Neuronal stem cell (in vitro differentiated cells): Measurements from ENCODE around the gene MYEOV.

Source experiments
- DNase-seq: peaks from one replicate; pipeline ENCODE4 v3.0.0-alpha.2; 2013; ENCODE audit warnings: low spot score
- H2AFZ ChIP-seq: one replicate; pipeline ENCODE4 v1.6.1; 2013; ENCODE audit warnings: mild to moderate bottlenecking, low read length, inconsistent platforms
- H2AK5ac ChIP-seq: 2 replicates; pipeline ENCODE4 v1.6.1; 2013; ENCODE audit warnings: low read depth, mild to moderate bottlenecking, inconsistent platforms, low read length, moderate library complexity, mixed read lengths
- H2BK120ac ChIP-seq: 2 replicates; pipeline ENCODE4 v1.6.1; 2013; ENCODE audit warnings: low read depth, mild to moderate bottlenecking, inconsistent platforms, low read length, moderate library complexity, mixed read lengths
- H2BK12ac ChIP-seq: one replicate; pipeline ENCODE4 v1.6.1; 2013; ENCODE audit warnings: low read length, inconsistent platforms
- H2BK15ac ChIP-seq: 2 replicates; pipeline ENCODE4 v1.6.1; 2013; ENCODE audit warnings: mild to moderate bottlenecking, low read length, inconsistent platforms, mixed read lengths
- H2BK5ac ChIP-seq: one replicate; pipeline ENCODE4 v1.6.1; 2013; ENCODE audit warnings: inconsistent platforms, mild to moderate bottlenecking, low read length, moderate library complexity
- H3K14ac ChIP-seq: one replicate; pipeline ENCODE4 v1.6.1; 2013; ENCODE audit warnings: low read length, inconsistent platforms
- H3K18ac ChIP-seq: 2 replicates; pipeline ENCODE4 v1.6.1; 2013; ENCODE audit warnings: low read length, inconsistent platforms
- H3K23ac ChIP-seq: 2 replicates; pipeline ENCODE4 v1.6.1; 2013; ENCODE audit warnings: low read depth, mild to moderate bottlenecking, mixed read lengths, low read length, inconsistent platforms; ENCODE audit not compliant: poor library complexity
- H3K27ac ChIP-seq: replicated peaks from 3 replicates; pipeline ENCODE4 v1.5.1; 2013; ENCODE audit warnings: low read length, inconsistent platforms
- H3K27me3 ChIP-seq, 3 experiments: 2 replicates each; pipeline ENCODE4 v1.6.1; 2013; ENCODE audit warnings: low read length in 3 of 3, mild to moderate bottlenecking in 2 of 3, inconsistent platforms in 1 of 3, low read depth in 1 of 3, mixed read lengths in 1 of 3, moderate library complexity in 1 of 3; ENCODE audit not compliant: control insufficient read depth in 3 of 3, insufficient read depth in 3 of 3
- H3K36me3 ChIP-seq, 2 donors: replicated peaks in 1 of 2; 2 replicates each; pipeline ENCODE4 v1.6.1; 2013; ENCODE audit warnings: low read length in 2 of 2; ENCODE audit not compliant: control insufficient read depth in 2 of 2, insufficient read depth in 2 of 2
- H3K4ac ChIP-seq: 2 replicates; pipeline ENCODE4 v1.6.1; 2013; ENCODE audit warnings: inconsistent platforms, mild to moderate bottlenecking, low read length, moderate library complexity
- H3K4me1 ChIP-seq, 2 donors: 1 replicate in 1 of 2; 2 replicates in 1 of 2; pipeline ENCODE4 v1.6.1; 2013; ENCODE audit warnings: low read length in 2 of 2, low read depth in 1 of 2; ENCODE audit not compliant: control insufficient read depth in 2 of 2, insufficient read depth in 1 of 2
- H3K4me2 ChIP-seq: one replicate; pipeline ENCODE4 v1.6.1; 2013; ENCODE audit warnings: mild to moderate bottlenecking, low read length, inconsistent platforms; ENCODE audit not compliant: insufficient read depth, poor library complexity, severe bottlenecking
- H3K4me3 ChIP-seq, 2 donors: 2 replicates each; pipeline ENCODE4 v1.5.1; 2013; ENCODE audit warnings: low read length in 2 of 2, mild to moderate bottlenecking in 2 of 2, inconsistent platforms in 1 of 2, moderate library complexity in 1 of 2
- H3K79me1 ChIP-seq: one replicate; pipeline ENCODE4 v1.6.1; 2013; ENCODE audit warnings: low read depth, mild to moderate bottlenecking, inconsistent platforms, low read length, moderate library complexity
- H3K9ac ChIP-seq: one replicate; pipeline ENCODE4 v1.6.1; 2013; ENCODE audit warnings: mild to moderate bottlenecking, low read depth, low read length, inconsistent platforms; ENCODE audit not compliant: poor library complexity
- H3K9me3 ChIP-seq, 2 donors: replicated peaks in 1 of 2; 2 replicates each; pipeline versions ENCODE3 to v1.6.1; 2013; ENCODE audit warnings: low read length in 2 of 2, mild to moderate bottlenecking in 2 of 2, inconsistent platforms in 1 of 2, low read depth in 1 of 2, mixed read lengths in 1 of 2, moderate library complexity in 1 of 2; ENCODE audit not compliant: control insufficient read depth in 2 of 2, insufficient read depth in 1 of 2
- H4K8ac ChIP-seq: one replicate; pipeline ENCODE4 v1.6.1; 2013; ENCODE audit warnings: low read depth, mild to moderate bottlenecking, inconsistent platforms, low read length, moderate library complexity
- H4K91ac ChIP-seq: one replicate; pipeline ENCODE4 v1.6.1; 2013; ENCODE audit warnings: low read length, low read depth, mild to moderate bottlenecking, inconsistent platforms; ENCODE audit not compliant: poor library complexity
- WGBS, 2 donors: extraction: QIAGEN DNeasy Blood & Tissue Kit; methylation state at CpG; one replicate each; pipeline ENCODE4 v1.1.7; 2013; ENCODE audit warnings: missing lambda C conversion rate in 2 of 2, mixed read lengths in 1 of 2; ENCODE audit not compliant: insufficient read length in 2 of 2, insufficient replicate concordance in 1 of 2; ENCODE audit errors: extremely low coverage in 2 of 2; 5-methylcytosine and 5-hydroxymethylcytosine counted together

Gene MYEOV

DNA sequence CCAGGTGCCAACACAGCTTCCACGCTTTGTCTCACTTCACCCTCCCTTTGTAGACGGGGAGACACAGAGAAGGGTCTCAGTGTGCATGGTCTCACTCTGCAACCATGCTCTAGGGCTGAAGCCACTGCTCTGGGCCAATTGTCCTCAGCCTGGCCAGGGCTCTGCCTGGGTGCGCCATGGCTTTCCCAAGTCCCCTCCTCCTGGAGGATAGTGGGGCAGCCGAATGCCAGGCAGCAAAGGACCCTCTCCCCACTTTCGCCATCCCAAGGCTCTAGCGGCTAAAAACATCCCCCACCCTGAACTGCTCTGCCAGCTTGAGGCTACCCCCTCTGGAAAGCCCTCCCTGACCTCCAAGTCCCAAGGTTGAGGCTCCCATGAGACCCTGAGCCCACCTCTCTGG, 20.4 kb upstream of the MYEOV start:
- Histone ChIP-seq H3K9ac (no peak overlapping the region), H3K4ac (no peak overlapping the region), H2BK120ac (no peak overlapping the region), H2AK5ac (no peak overlapping the region), H3K27ac (no peak overlapping the region), H3K14ac (no peak overlapping the region), H3K18ac (peak overlapping the region; percentile 50), H2BK12ac (no peak overlapping the region), H3K79me1 (no peaks in the 10 kb centered on the region), H2BK5ac (no peak overlapping the region), H2BK15ac (peak overlapping the region; percentile 8), H3K4me3 (no peak overlapping the region), H3K27me3 (peaks cover 0 to 6% (median 0%) of the 10 kb centered on the region in 3 experiments), H3K4me1 (peaks cover 0 to 11% of the 10 kb centered on the region in 2 donors), H3K36me3 (no peaks in the 10 kb centered on the region), H3K23ac (no peak overlapping the region), H3K4me2 (no peak overlapping the region), H4K91ac (no peak overlapping the region), H2AFZ (no peak overlapping the region), H3K9me3 (no peaks in the 10 kb centered on the region), H4K8ac (no peak overlapping the region)
- no CpG with 5 or more reads among the region's 6 CpGs for WGBS, 2 donors
- no peak for DNase-seq

DNA sequence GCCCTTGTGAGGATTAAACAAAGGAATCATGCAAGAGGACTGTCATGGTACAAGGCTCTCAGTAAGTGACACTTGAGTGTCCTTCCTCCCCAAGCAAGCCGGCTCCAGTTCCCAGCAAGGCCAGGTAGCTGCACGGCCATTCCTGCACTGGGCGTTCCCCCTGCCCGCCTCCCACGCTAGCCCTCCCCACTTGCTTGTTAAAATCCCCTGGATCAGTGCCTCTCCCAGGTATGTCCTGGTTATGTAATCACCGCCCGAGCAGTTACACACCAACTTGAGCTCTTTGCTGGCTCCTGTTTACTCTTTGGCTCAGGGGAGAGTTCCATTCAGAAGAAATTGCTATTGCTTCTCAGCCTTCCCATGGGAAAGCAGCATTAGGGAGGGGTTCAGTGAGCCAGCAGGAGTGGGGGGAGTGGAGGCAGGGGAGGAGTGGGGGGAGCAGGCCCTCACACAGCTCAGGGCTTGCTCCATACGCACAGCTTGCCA, 19.4 kb upstream of the MYEOV start:
- no peak for DNase-seq
- no CpG with 5 or more reads among the region's 8 CpGs for WGBS, 2 donors
- no peak overlapping the region for H3K27ac ChIP-seq

DNA sequence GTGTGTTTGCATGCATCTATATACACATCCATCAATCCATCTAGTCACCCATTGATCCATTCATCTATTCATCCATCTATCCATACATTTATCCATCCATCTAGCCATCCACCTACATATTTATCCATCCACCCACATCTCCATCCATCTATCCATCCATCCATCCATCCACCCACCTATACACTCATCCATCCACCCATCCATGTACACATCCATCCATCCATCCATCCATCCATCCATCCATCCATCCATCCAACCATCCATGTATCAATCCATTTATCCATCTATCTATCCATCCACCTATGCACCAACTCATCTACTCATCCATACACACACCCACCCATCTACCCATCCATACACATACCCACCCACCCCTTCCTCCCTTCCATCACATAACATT, 18.8 kb upstream of the MYEOV start:
- Histone ChIP-seq H4K91ac (no peak overlapping the region), H3K4ac (no peak overlapping the region), H2AFZ (no peak overlapping the region), H2BK15ac (no peak overlapping the region), H3K18ac (no peak overlapping the region), H3K23ac (no peak overlapping the region), H2BK120ac (no peak overlapping the region), H3K79me1 (no peaks in the 10 kb centered on the region), H3K36me3 (no peaks in the 10 kb centered on the region), H3K9ac (no peak overlapping the region), H3K4me2 (no peak overlapping the region), H3K4me3 (no peak overlapping the region), H3K9me3 (no peaks in the 10 kb centered on the region), H2BK12ac (no peak overlapping the region), H3K4me1 (peaks cover 0 to 11% of the 10 kb centered on the region in 2 donors), H3K27ac (no peak overlapping the region), H2BK5ac (no peak overlapping the region), H3K27me3 (peaks cover 0 to 6% (median 0%) of the 10 kb centered on the region in 3 experiments), H3K14ac (no peak overlapping the region), H2AK5ac (no peak overlapping the region), H4K8ac (no peak overlapping the region)
- DNase-seq, result no peak

More for the DNA sequence above, 19.4 kb upstream of the MYEOV start:
- peaks cover 0 to 6% (median 0%) of the 10 kb centered on the region in 3 experiments for H3K27me3 ChIP-seq
- no peaks in the 10 kb centered on the region for H3K9me3 ChIP-seq
- H2AFZ ChIP-seq, result no peak overlapping the region
- no peak overlapping the region for H3K23ac ChIP-seq
- no peaks in the 10 kb centered on the region for H3K36me3 ChIP-seq
- H3K4me2 ChIP-seq, result no peak overlapping the region
- H3K4ac ChIP-seq, result no peak overlapping the region
- no peak overlapping the region for H2BK5ac ChIP-seq
- H3K9ac ChIP-seq, result no peak overlapping the region
- H3K4me1 ChIP-seq, result peaks cover 0 to 11% of the 10 kb centered on the region in 2 donors
- no peak overlapping the region for H2BK120ac ChIP-seq
- H3K18ac ChIP-seq, result no peak overlapping the region
- H4K91ac ChIP-seq, result no peak overlapping the region
- H2BK15ac ChIP-seq, result no peak overlapping the region
- H2AK5ac ChIP-seq, result no peak overlapping the region
- no peaks in the 10 kb centered on the region for H3K79me1 ChIP-seq
- H2BK12ac ChIP-seq, result no peak overlapping the region
- no peak overlapping the region for H3K14ac ChIP-seq
- no peak overlapping the region for H3K4me3 ChIP-seq
- H4K8ac ChIP-seq, result no peak overlapping the region

DNA sequence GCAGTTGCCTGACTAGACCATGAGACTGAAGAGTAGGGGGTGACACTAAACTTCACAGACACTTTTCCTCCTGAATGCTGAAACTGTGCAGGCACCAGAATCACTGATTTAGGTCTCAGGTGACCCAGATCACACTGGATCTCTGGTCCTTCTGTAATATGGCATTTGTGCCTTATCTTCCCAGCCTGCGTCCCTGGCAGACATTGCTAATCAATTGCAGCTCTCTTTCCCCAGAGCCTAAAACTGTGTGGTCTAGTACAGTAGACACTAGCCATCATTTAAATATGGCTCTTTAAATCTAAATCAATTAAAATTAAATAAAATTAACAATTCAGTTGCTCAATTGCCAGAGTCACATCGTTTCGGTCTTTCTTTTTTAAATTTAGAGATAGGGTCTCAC, 17.8 kb upstream of the MYEOV start:
- no peak overlapping the region for H3K27ac ChIP-seq
- H3K23ac ChIP-seq, result no peak overlapping the region
- no peak overlapping the region for H4K91ac ChIP-seq
- H2AFZ ChIP-seq, result no peak overlapping the region
- H3K4ac ChIP-seq, result no peak overlapping the region
- no peak overlapping the region for H4K8ac ChIP-seq
- no peak overlapping the region for H3K4me2 ChIP-seq
- H3K9ac ChIP-seq, result no peak overlapping the region
- no peak overlapping the region for H2BK12ac ChIP-seq
- peaks cover 0 to 13% of the 10 kb centered on the region in 2 donors for H3K4me1 ChIP-seq
- no CpG with 5 or more reads among the region's 3 CpGs for WGBS, 2 donors
- H3K27me3 ChIP-seq, result peaks cover 0 to 6% (median 0%) of the 10 kb centered on the region in 3 experiments
- H3K36me3 ChIP-seq, result no peaks in the 10 kb centered on the region
- H3K4me3 ChIP-seq, result no peak overlapping the region
- H3K14ac ChIP-seq, result no peak overlapping the region
- no peak for DNase-seq
- no peak overlapping the region for H2BK120ac ChIP-seq
- H3K18ac ChIP-seq, result no peak overlapping the region
- H2AK5ac ChIP-seq, result no peak overlapping the region
- no peak overlapping the region for H2BK5ac ChIP-seq
- no peak overlapping the region for H2BK15ac ChIP-seq
- no peaks in the 10 kb centered on the region for H3K79me1 ChIP-seq
- no peaks in the 10 kb centered on the region for H3K9me3 ChIP-seq
